Activated CD8-positive, alpha-beta T cell treated with anti-CD3 and anti-CD28 coated beads for 36 hours (primary cell): ENCODE results near the gene CCNI. TPM values are rescaled to one million over a fixed set of nuclear protein-coding genes. Genes with fewer than 3 reads are reported as not detected.
A peak's percentile ranks its signal among the peaks of the same experiment; 100 is the strongest.

Source experiments
- ATAC-seq: fragments of 200-7000 bp; cut with Tn5 transposase; one replicate; pipeline ENCODE4 v1.10.0; 2021; ENCODE audit warnings: mild to moderate bottlenecking, moderate library complexity
- CTCF ChIA-PET: fragments of 350-600 bp; sonication (Branson Sonifier 250); formaldehyde crosslinking; loops from one replicate; lab custom pipeline; 2021; ENCODE audit warnings: antibody characterized with exemption; lab: Charles Lee
- POLR2A ChIA-PET: fragments of 350-600 bp; sonication (Branson Sonifier 250); formaldehyde crosslinking; loops from one replicate; lab custom pipeline; 2021; ENCODE audit warnings: antibody characterized with exemption; lab: Charles Lee
- DNase-seq: peaks from one replicate; pipeline ENCODE4 v3.0.0-alpha.2; 2020
- H3K27ac Mint-ChIP-seq: one replicate; pipeline ENCODE4 v1.8.0; 2021; ENCODE audit warnings: mild to moderate bottlenecking, mixed read lengths
- H3K27me3 Mint-ChIP-seq: one replicate; pipeline ENCODE4 v1.8.0; 2021; ENCODE audit warnings: mixed read lengths
- H3K36me3 Mint-ChIP-seq: one replicate; pipeline ENCODE4 v1.8.0; 2021; ENCODE audit warnings: low read depth, mixed read lengths
- H3K4me1 Mint-ChIP-seq: one replicate; pipeline ENCODE4 v1.8.0; 2021; ENCODE audit warnings: low read depth, mixed read lengths
- H3K4me3 Mint-ChIP-seq: one replicate; pipeline ENCODE4 v1.8.0; 2021; ENCODE audit warnings: mild to moderate bottlenecking, moderate library complexity, mixed read lengths
- H3K9me3 Mint-ChIP-seq: one replicate; pipeline ENCODE4 v1.8.0; 2021; ENCODE audit warnings: mixed read lengths
- CTCF ChIP-seq: fragments of 200-600 bp; IDR thresholded peaks from one replicate; pipeline ENCODE4 v1.8.0; 2022; ENCODE audit warnings: antibody characterized with exemption, mild to moderate bottlenecking
- intact Hi-C: fragments of 100-400 bp; cut with micrococcal nuclease; formaldehyde crosslinking; loops from one replicate; pipeline ENCODE4 v1.10.0; 2022
- total RNA-seq, 2 experiments: library from RNA; stranded (reverse); gene quantifications; one replicate each; pipeline ENCODE4 v1.2.3, GENCODE V29; 2021

Gene CCNI
- total RNA-seq, 2 experiments from 2014 or later = 257 to 272 TPM

- intact Hi-C loops = no loop called here
- Mint-ChIP-seq H3K27ac (peak overlapping the region; percentile 20), H3K4me1 (peaks cover 36% of the 10 kb centered on the region), H3K9me3 (no peaks in the 10 kb centered on the region), H3K4me3 (no peak overlapping the region), H3K36me3 (peaks cover 49% of the 10 kb centered on the region), H3K27me3 (no peaks in the 10 kb centered on the region)
- no peak for DNase-seq
- TF ChIP-seq CTCF = no peak
- POLR2A ChIA-PET = interaction anchor here (0.6 to 2.8 kb wide), 2 partner anchors 10 to 16 kb away, joined by 3 to 13 read pairs; partner anchors contain the start of gene CCNI
- CTCF ChIA-PET = interaction anchor here (1.2 to 2.8 kb wide), 5 partner anchors 9 to 138 kb away, joined by 3 to 12 read pairs (median 4); no protein-coding TSS in a partner anchor
- ATAC-seq = no peak
These were observed 10.4 kb downstream of the CCNI start for GRCh38 chr4:77065382-77065781.

- TF ChIP-seq CTCF = no peak
- intact Hi-C loops = no loop called here
- Mint-ChIP-seq H3K9me3 (no peaks in the 10 kb centered on the region), H3K27ac (no peak overlapping the region), H3K27me3 (no peaks in the 10 kb centered on the region), H3K4me1 (peaks cover 22% of the 10 kb centered on the region), H3K36me3 (peaks cover 51% of the 10 kb centered on the region), H3K4me3 (no peak overlapping the region)
- ChIA-PET CTCF (interaction anchor here (0.7 to 2.4 kb wide), 4 partner anchors 10 to 32 kb away, joined by 3 to 13 read pairs (median 3); no protein-coding TSS in a partner anchor), POLR2A (interaction anchor here (0.7 to 1.2 kb wide), 2 partner anchors 11 to 12 kb away, joined by 3 read pairs; no protein-coding TSS in a partner anchor)
- DNase-seq (no peak), ATAC-seq (no peak)
These were observed 12.9 kb downstream of the CCNI start for GRCh38 chr4:77062856-77063255.

- H3K27ac Mint-ChIP-seq = peak overlapping the region; percentile 80
- CTCF ChIA-PET = interaction anchor here (0.8 to 5.9 kb wide), 16 partner anchors 8 to 150 kb away, joined by 3 to 66 read pairs (median 4); no protein-coding TSS in a partner anchor
- peak; percentile 60 for TF ChIP-seq CTCF
- intact Hi-C loops = loop anchor here (5.0 kb wide), 1 partner anchor 150 kb away; no protein-coding TSS in a partner anchor
- no peak overlapping the region for H3K4me3 Mint-ChIP-seq
- H3K27me3 Mint-ChIP-seq = no peaks in the 10 kb centered on the region
- H3K36me3 Mint-ChIP-seq = peaks cover 60% of the 10 kb centered on the region
- POLR2A ChIA-PET = no interaction called here
- ATAC-seq (peak; percentile 39), DNase-seq (peak; percentile 73)
- H3K4me1 Mint-ChIP-seq = peaks cover 11% of the 10 kb centered on the region
- H3K9me3 Mint-ChIP-seq = no peaks in the 10 kb centered on the region
These were observed 23.4 kb downstream of the CCNI start for GRCh38 chr4:77052352-77052751.

- ATAC-seq (no peak), DNase-seq (no peak)
- peaks cover 10% of the 10 kb centered on the region for H3K4me1 Mint-ChIP-seq
- ChIA-PET POLR2A (no interaction called here), CTCF (interaction anchor here (5.9 kb wide), 1 partner anchor 151 kb away, joined by 66 read pairs; no protein-coding TSS in a partner anchor)
- no peak overlapping the region for H3K4me3 Mint-ChIP-seq
- H3K27me3 Mint-ChIP-seq = no peaks in the 10 kb centered on the region
- H3K36me3 Mint-ChIP-seq = peaks cover 53% of the 10 kb centered on the region
- H3K9me3 Mint-ChIP-seq = no peaks in the 10 kb centered on the region
- no peak for TF ChIP-seq CTCF
- intact Hi-C loops = loop anchor here (5.0 kb wide), 1 partner anchor 151 kb away; no protein-coding TSS in a partner anchor
- H3K27ac Mint-ChIP-seq = peak overlapping the region; percentile 25
These were observed 24.8 kb downstream of the CCNI start for GRCh38 chr4:77050962-77051361.

GRCh38 chr4:77047037-77047436, 28.8 kb downstream of the CCNI start:
- peak; percentile 45 for TF ChIP-seq CTCF
- H3K36me3 Mint-ChIP-seq = peaks cover 35% of the 10 kb centered on the region
- no peak overlapping the region for H3K4me3 Mint-ChIP-seq
- DNase-seq = no peak
- peak overlapping the region; percentile 52 for H3K27ac Mint-ChIP-seq
- ChIA-PET CTCF (interaction anchor here (0.6 to 6.8 kb wide), 8 partner anchors 9 to 614 kb away, joined by 3 to 85 read pairs (median 4); no protein-coding TSS in a partner anchor), POLR2A (no interaction called here)
- no peaks in the 10 kb centered on the region for H3K27me3 Mint-ChIP-seq
- peak; percentile 52 for ATAC-seq
- H3K9me3 Mint-ChIP-seq = no peaks in the 10 kb centered on the region
- peaks cover 15% of the 10 kb centered on the region for H3K4me1 Mint-ChIP-seq
- intact Hi-C loops = loop anchor here (10.0 kb wide), 1 partner anchor 532 kb away; no protein-coding TSS in a partner anchor
